ENCODE measurements around the gene SCARF2. TPM values are rescaled to one million over a fixed set of nuclear protein-coding genes. Genes with fewer than 3 reads are reported as not detected.

SCARF2 gene
- total and polyA plus RNA-seq, 2 experiments from 2014 or later = 7.9 to 45.6 TPM

GRCh38 chr22:20408891-20409290 is 28.7 kb downstream of the SCARF2 start:
- H3F3A ChIP-seq (ENCODE audit: insufficient read depth) = no peaks in the 10 kb centered on the region
- H3K27ac ChIP-seq = no peak overlapping the region
- H3K4me3 ChIP-seq = no peak overlapping the region
- H3K4me2 ChIP-seq (ENCODE audit: unreplicated experiment) = no peak overlapping the region
- no peaks in the 10 kb centered on the region for H4K20me1 ChIP-seq (ENCODE audit: insufficient read depth)
- H3K9me3 ChIP-seq (ENCODE audit: low read depth) = no peaks in the 10 kb centered on the region
- H3K9me2 ChIP-seq (ENCODE audit: insufficient read depth) = no peaks in the 10 kb centered on the region
- no peak overlapping the region for H2AFZ ChIP-seq
- TF ChIP-seq EZH2phosphoT487 (IDR thresholded peaks at IDR 0.05; ENCODE audit: insufficient read depth, low read depth) (no peak), EZH2 (IDR thresholded peaks at IDR 0.05; ENCODE audit: insufficient read depth, poor library complexity, severe bottlenecking) (no peak)
- in situ Hi-C loops (cut with MboI) = no loop called here
- no peaks in the 10 kb centered on the region for H3K79me2 ChIP-seq (ENCODE audit: insufficient read depth)
- H3K9ac ChIP-seq = no peak overlapping the region
- no peaks in the 10 kb centered on the region for H3K36me3 ChIP-seq (ENCODE audit: low read depth)
- WGBS, 2 experiments (ENCODE audit: low coverage in 1 of 2, low lambda C conversion rate in 2 of 2, missing lambda C conversion rate in 2 of 2) = 93 to 94% methylated on average over 4 of the region's 4 CpGs
- no peaks in the 10 kb centered on the region for H3K27me3 ChIP-seq (replicated peaks; ENCODE audit: insufficient read depth)
- DNase-seq = no peak
- no peaks in the 10 kb centered on the region for H3K4me1 ChIP-seq (ENCODE audit: insufficient read depth)

DNA sequence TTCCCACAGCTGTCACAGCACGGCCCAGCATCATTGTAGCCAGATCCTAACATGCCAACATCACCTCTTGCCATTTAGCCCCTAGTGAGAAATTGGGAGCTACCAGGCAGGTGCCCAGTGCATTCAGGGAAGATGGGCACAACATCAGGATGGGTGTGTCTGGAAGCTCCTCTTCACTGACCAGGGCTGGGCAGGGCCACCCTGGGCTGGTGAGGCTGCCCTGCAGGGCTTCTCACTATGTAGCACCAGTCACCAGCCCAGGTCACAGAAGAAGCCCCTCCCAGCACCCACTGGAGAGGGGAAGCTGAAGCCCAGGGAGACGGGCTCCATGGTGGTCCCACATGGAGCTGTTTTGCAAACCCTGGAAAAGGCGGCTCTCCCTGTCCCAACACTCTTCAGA is 29.8 kb downstream of the SCARF2 start:
- Histone ChIP-seq H3K4me3 (no peak overlapping the region), H3K9me2 (ENCODE audit: insufficient read depth) (no peaks in the 10 kb centered on the region), H3K4me1 (ENCODE audit: insufficient read depth) (no peaks in the 10 kb centered on the region), H3F3A (ENCODE audit: insufficient read depth) (no peaks in the 10 kb centered on the region), H3K27ac (no peak overlapping the region), H3K9ac (no peak overlapping the region), H3K27me3 (replicated peaks; ENCODE audit: insufficient read depth) (no peaks in the 10 kb centered on the region), H3K36me3 (ENCODE audit: low read depth) (no peaks in the 10 kb centered on the region), H3K79me2 (ENCODE audit: insufficient read depth) (no peaks in the 10 kb centered on the region), H3K4me2 (ENCODE audit: unreplicated experiment) (no peak overlapping the region), H2AFZ (no peak overlapping the region), H3K9me3 (ENCODE audit: low read depth) (no peaks in the 10 kb centered on the region), H4K20me1 (ENCODE audit: insufficient read depth) (no peaks in the 10 kb centered on the region)
- WGBS, 2 experiments (ENCODE audit: low coverage in 1 of 2, low lambda C conversion rate in 2 of 2, missing lambda C conversion rate in 2 of 2) = 94 to 95% methylated on average over 3 of the region's 3 CpGs
- in situ Hi-C loops (cut with MboI) = no loop called here
- no peak for DNase-seq
- TF ChIP-seq EZH2phosphoT487 (IDR thresholded peaks at IDR 0.05; ENCODE audit: insufficient read depth, low read depth) (no peak), EZH2 (IDR thresholded peaks at IDR 0.05; ENCODE audit: insufficient read depth, poor library complexity, severe bottlenecking) (no peak)

DNA sequence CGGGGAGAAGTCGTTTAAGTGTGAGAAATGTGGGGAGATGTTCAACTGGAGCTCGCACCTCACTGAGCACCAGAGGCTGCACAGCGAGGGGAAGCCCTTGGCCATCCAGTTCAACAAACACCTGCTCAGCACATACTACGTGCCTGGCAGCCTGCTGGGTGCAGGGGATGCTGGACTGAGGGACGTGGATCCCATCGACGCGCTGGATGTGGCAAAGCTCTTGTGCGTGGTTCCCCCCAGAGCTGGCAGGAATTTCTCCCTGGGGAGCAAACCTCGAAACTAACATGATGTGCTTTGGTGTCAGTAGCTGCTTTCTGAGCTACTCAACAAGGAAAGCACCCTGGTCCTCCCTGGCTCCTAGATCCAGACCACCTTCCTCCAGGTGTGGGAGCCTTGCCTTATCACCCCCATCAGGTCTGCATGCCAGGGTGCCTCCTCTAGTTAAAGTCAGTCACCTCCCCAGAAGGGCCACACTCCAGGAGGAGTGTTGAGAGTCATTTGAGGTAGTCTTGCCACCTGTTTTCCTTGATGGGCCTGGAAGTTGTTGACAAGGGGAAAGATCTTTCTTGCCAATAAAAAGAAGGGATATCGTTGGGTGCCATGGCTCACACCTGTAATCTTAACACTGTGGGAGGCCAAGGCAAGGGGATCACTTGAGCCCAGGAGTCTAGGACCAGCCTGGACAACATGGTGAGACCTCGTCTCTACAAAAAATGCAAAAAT is 30.8 kb downstream of the SCARF2 start:
- in situ Hi-C loops (cut with MboI) = no loop called here

GRCh38 chr22:20405931-20406685 is 31.5 kb downstream of the SCARF2 start:
- H4K20me1 ChIP-seq (ENCODE audit: insufficient read depth) = no peaks in the 10 kb centered on the region
- H3K79me2 ChIP-seq (ENCODE audit: insufficient read depth) = no peaks in the 10 kb centered on the region
- DNase-seq = no peak
- no peak overlapping the region for H3K27ac ChIP-seq
- H3K9me3 ChIP-seq (ENCODE audit: low read depth) = no peaks in the 10 kb centered on the region
- H3K4me1 ChIP-seq (ENCODE audit: insufficient read depth) = no peaks in the 10 kb centered on the region
- no peaks in the 10 kb centered on the region for H3K9me2 ChIP-seq (ENCODE audit: insufficient read depth)
- H3K4me2 ChIP-seq (ENCODE audit: unreplicated experiment) = no peak overlapping the region
- H2AFZ ChIP-seq = no peak overlapping the region
- 98% methylated on average over 52 to 62 of the region's 62 CpGs for WGBS, 2 experiments (ENCODE audit: low coverage in 1 of 2, low lambda C conversion rate in 2 of 2, missing lambda C conversion rate in 2 of 2)
- H3K9ac ChIP-seq = no peak overlapping the region
- no peaks in the 10 kb centered on the region for H3K27me3 ChIP-seq (replicated peaks; ENCODE audit: insufficient read depth)
- in situ Hi-C loops (cut with MboI) = no loop called here
- H3K36me3 ChIP-seq (ENCODE audit: low read depth) = no peaks in the 10 kb centered on the region
- TF ChIP-seq EZH2 (IDR thresholded peaks at IDR 0.05; ENCODE audit: insufficient read depth, poor library complexity, severe bottlenecking) = no peak
- no peak for TF ChIP-seq EZH2phosphoT487 (IDR thresholded peaks at IDR 0.05; ENCODE audit: insufficient read depth, low read depth)
- no peaks in the 10 kb centered on the region for H3F3A ChIP-seq (ENCODE audit: insufficient read depth)
- no peak overlapping the region for H3K4me3 ChIP-seq

More for the DNA sequence above, 30.8 kb downstream of the SCARF2 start:
- no peaks in the 10 kb centered on the region for H3K9me2 ChIP-seq (ENCODE audit: insufficient read depth)
- TF ChIP-seq EZH2 (IDR thresholded peaks at IDR 0.05; ENCODE audit: insufficient read depth, poor library complexity, severe bottlenecking) (no peak), EZH2phosphoT487 (IDR thresholded peaks at IDR 0.05; ENCODE audit: insufficient read depth, low read depth) (no peak)
- H3K36me3 ChIP-seq (ENCODE audit: low read depth) = no peaks in the 10 kb centered on the region
- H3K4me2 ChIP-seq (ENCODE audit: unreplicated experiment) = no peak overlapping the region
- no peak for DNase-seq
- H3F3A ChIP-seq (ENCODE audit: insufficient read depth) = no peaks in the 10 kb centered on the region
- no peaks in the 10 kb centered on the region for H3K9me3 ChIP-seq (ENCODE audit: low read depth)
- H4K20me1 ChIP-seq (ENCODE audit: insufficient read depth) = no peaks in the 10 kb centered on the region
- H3K4me3 ChIP-seq = no peak overlapping the region
- no peak overlapping the region for H3K27ac ChIP-seq
- WGBS, 2 experiments (ENCODE audit: low coverage in 1 of 2, low lambda C conversion rate in 2 of 2, missing lambda C conversion rate in 2 of 2) = 90 to 91% methylated on average over 13 of the region's 13 CpGs
- no peak overlapping the region for H3K9ac ChIP-seq
- no peak overlapping the region for H2AFZ ChIP-seq
- no peaks in the 10 kb centered on the region for H3K79me2 ChIP-seq (ENCODE audit: insufficient read depth)
- no peaks in the 10 kb centered on the region for H3K4me1 ChIP-seq (ENCODE audit: insufficient read depth)
- H3K27me3 ChIP-seq (replicated peaks; ENCODE audit: insufficient read depth) = no peaks in the 10 kb centered on the region

Data from GM23248 (cell line).